GM23338 (cell line): Measurements from ENCODE around the gene TAOK3.

Experiments used
- CTCF ChIP-seq, 2 experiments: fragments of 200-600 bp in 1 of 2; sonication (generic) in 1 of 2; conservative IDR thresholded peaks; 2 replicates each; pipeline versions ENCODE4 v1.5.1 to v1.6.1; 2016 to 2017; ENCODE audit warnings: antibody characterized with exemption in 2 of 2, low read depth in 2 of 2, mild to moderate bottlenecking in 2 of 2, moderate library complexity in 1 of 2
- POLR2AphosphoS5 ChIP-seq: IDR thresholded peaks from 2 replicates; pipeline ENCODE4 v1.6.1; 2016; ENCODE audit warnings: antibody characterized with exemption, low read depth
- REST ChIP-seq: IDR thresholded peaks from one replicate; pipeline ENCODE4 v1.6.1; 2018; ENCODE audit warnings: antibody characterized with exemption; ENCODE audit not compliant: unreplicated experiment
- ZNF114 ChIP-seq: fragments of 250-450 bp; sonication (Bioruptor Pico); IDR thresholded peaks from 2 replicates; pipeline ENCODE4 v1.5.0; 2020; ENCODE audit warnings: mild to moderate bottlenecking, moderate library complexity

- no peak for TF ChIP-seq CTCF (conservative IDR thresholded peaks at IDR 0.05; ENCODE audit: low read depth in 2 of 2)
- no peak for TF ChIP-seq ZNF114
- TF ChIP-seq REST = no peak
- no peak for TF ChIP-seq POLR2AphosphoS5
These were observed 98.6 kb downstream of the TAOK3 start for GRCh38 chr12:118274066-118274465.
